ENCODE results near the gene LRP5.

DNA sequence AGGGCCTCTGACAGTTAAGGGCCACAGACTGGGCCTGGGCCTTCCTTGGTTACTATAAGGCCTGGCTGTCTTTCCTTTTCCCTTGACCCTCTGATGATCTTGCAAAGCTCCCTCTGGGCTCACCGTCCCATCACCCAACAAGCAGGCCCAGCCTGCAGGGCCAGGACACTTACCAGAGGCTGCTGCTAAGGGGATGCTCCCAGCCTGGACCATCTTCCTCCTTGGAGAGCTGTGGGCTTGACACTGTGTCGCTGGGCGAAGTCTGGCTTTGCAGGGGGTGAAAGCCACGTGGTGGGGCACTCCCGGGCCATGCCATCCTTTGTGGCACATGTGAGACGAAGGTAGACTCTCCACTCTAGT is 44.5 kb upstream of the LRP5 start:
- TF ChIP-seq TAF1 (IDR thresholded peaks at IDR 0.05; ENCODE audit: borderline replicate concordance, low read depth, low read length) (no peak), POLR2A (IDR thresholded peaks at IDR 0.05; ENCODE audit: low read depth, low read length) (no peak)

Measured in GM12892 (cell line).